MV-4-11 (cell line): ENCODE data around the gene TSHZ2.
"Not testable (repeated sequence)": the region's sequence is repeated elsewhere in the genome, so short reads cannot be mapped to it uniquely, and the experiment has no call there.

Experiments
- DNase-seq: peaks from one replicate; lab custom pipeline; 2025; lab: John Stamatoyannopoulos, UW

The TSHZ2 gene

GRCh38 chr20:53385941-53386767, 414.0 kb downstream of the TSHZ2 start:
- DNase-seq = no peak

GRCh38 chr20:53387983-53388675, 416.0 kb downstream of the TSHZ2 start:
- no peak for DNase-seq

GRCh38 chr20:53389516-53390300, 417.6 kb downstream of the TSHZ2 start:
- no peak for DNase-seq

GRCh38 chr20:53390770-53391169, 418.6 kb downstream of the TSHZ2 start:
- no peak for DNase-seq

GRCh38 chr20:53394433-53394832, 422.3 kb downstream of the TSHZ2 start:
- no peak for DNase-seq

- no peak for DNase-seq
Measured at GRCh38 chr20:53395188-53395923, 423.2 kb downstream of the TSHZ2 start.

- no peak for DNase-seq
Measured at GRCh38 chr20:53399083-53399482, 426.9 kb downstream of the TSHZ2 start.

GRCh38 chr20:53399592-53400335, 427.6 kb downstream of the TSHZ2 start:
- no peak for DNase-seq

- DNase-seq = no peak
Measured at GRCh38 chr20:53402233-53403005, 430.3 kb downstream of the TSHZ2 start.

- DNase-seq = no peak
Measured at GRCh38 chr20:53403029-53403428, 430.9 kb downstream of the TSHZ2 start.

GRCh38 chr20:53405139-53405538, 433.0 kb downstream of the TSHZ2 start:
- peak; percentile 13 for DNase-seq

- no peak for DNase-seq
Measured at GRCh38 chr20:53406580-53406979, 434.4 kb downstream of the TSHZ2 start.

- DNase-seq = no peak
Measured at GRCh38 chr20:53408691-53409446, 436.7 kb downstream of the TSHZ2 start.

- DNase-seq = no peak
Measured at GRCh38 chr20:53409447-53409717, 437.2 kb downstream of the TSHZ2 start.

- no peak for DNase-seq
Measured at GRCh38 chr20:53411129-53411528, 439.0 kb downstream of the TSHZ2 start.

GRCh38 chr20:53411891-53412290, 439.7 kb downstream of the TSHZ2 start:
- no peak for DNase-seq

- DNase-seq = no peak
Measured at GRCh38 chr20:53412577-53413185, 440.5 kb downstream of the TSHZ2 start.

GRCh38 chr20:53413186-53413631, 441.1 kb downstream of the TSHZ2 start:
- DNase-seq = no peak

- not testable (repeated sequence) for DNase-seq
Measured at GRCh38 chr20:53413845-53414244, 441.7 kb downstream of the TSHZ2 start.
